ENCODE measurements around the gene PROCR.

- no peak for TF ChIP-seq CTCF (IDR thresholded peaks at IDR 0.05 in 2 of 3, conservative IDR thresholded peaks at IDR 0.05 in 1 of 3; ENCODE audit: borderline replicate concordance in 1 of 3, insufficient read depth in 1 of 3, low read depth in 2 of 3, low read length in 2 of 3)
- no peak for TF ChIP-seq ZBTB33 (IDR thresholded peaks at IDR 0.05; ENCODE audit: extremely low read depth, insufficient replicate concordance, low read length)
- no peak for TF ChIP-seq CEBPB (IDR thresholded peaks at IDR 0.05; ENCODE audit: low read depth)
Observed at GRCh38 chr20:35225319-35226125, 53.6 kb downstream of the PROCR start.
